ENCODE measurements around the gene SCAMP2.

DNA sequence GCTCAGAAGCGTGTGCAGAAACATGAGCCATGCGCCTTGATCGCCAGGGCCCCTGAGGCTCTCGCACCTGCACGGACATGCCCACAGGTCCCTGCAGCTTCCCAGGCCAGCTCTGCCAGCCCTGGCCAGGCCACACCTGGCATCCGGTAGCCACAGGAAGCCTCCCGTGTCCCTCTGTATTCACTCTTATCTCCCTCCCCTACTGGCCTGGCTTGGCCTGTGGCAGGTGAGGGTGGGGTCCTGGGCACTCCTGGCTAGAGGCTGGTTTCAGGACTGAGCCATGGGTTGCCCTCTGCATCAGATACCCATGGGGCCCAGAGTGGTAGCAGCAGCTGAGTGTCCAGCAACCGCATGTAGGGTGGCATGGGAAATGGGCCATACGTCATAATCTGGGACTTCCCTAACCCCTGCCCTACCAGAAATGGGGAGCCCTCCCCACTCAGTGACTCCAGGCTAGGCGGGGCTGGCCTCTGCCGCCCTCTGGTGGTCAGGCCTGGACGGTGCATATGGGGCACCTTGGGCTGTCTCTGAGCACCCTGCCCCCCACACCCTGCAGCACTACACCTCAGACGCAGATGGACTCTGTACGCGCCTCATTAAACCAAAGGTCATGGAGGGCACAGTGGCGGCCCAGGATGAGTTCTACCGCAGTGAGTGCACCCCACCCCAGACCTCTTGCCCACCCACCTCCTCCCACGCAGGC lies 73.2 kb downstream of the SCAMP2 start:
- TF ChIP-seq, protein P1, sequence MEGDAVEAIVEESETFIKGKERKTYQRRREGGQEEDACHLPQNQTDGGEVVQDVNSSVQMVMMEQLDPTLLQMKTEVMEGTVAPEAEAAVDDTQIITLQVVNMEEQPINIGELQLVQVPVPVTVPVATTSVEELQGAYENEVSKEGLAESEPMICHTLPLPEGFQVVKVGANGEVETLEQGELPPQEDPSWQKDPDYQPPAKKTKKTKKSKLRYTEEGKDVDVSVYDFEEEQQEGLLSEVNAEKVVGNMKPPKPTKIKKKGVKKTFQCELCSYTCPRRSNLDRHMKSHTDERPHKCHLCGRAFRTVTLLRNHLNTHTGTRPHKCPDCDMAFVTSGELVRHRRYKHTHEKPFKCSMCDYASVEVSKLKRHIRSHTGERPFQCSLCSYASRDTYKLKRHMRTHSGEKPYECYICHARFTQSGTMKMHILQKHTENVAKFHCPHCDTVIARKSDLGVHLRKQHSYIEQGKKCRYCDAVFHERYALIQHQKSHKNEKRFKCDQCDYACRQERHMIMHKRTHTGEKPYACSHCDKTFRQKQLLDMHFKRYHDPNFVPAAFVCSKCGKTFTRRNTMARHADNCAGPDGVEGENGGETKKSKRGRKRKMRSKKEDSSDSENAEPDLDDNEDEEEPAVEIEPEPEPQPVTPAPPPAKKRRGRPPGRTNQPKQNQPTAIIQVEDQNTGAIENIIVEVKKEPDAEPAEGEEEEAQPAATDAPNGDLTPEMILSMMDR (IDR thresholded peaks at IDR 0.05): peak; percentile 89 to 97 (median 90)
- TF ChIP-seq POLR2A (IDR thresholded peaks at IDR 0.05): no peak
